GM18505 (cell line): ENCODE measurements around the gene CHD2.
A peak's percentile ranks its signal among the peaks of the same experiment; 100 is the strongest.
"Not testable (repeated sequence)": the region's sequence is repeated elsewhere in the genome, so short reads cannot be mapped to it uniquely, and the experiment has no call there.

ENCODE experiments used
- ATAC-seq: cut with Tn5 transposase; IDR thresholded peaks from one replicate; pipeline ENCODE4 v1.9.1; 2021; ENCODE audit not compliant: unreplicated experiment
- POLR2A ChIP-seq: IDR thresholded peaks from 4 replicates; pipeline ENCODE4 v1.6.1; 2011; ENCODE audit warnings: borderline replicate concordance; ENCODE audit not compliant: insufficient read depth, insufficient read length; ENCODE audit errors: extremely low read depth

CHD2 gene

GRCh38 chr15:93034512-93034911, 134.4 kb downstream of the CHD2 start:
- no peak for TF ChIP-seq POLR2A

GRCh38 chr15:93035092-93035915, 135.2 kb downstream of the CHD2 start:
- TF ChIP-seq POLR2A = no peak
- ATAC-seq = peak; percentile 16

More at GRCh38 chr15:93034512-93034911, 134.4 kb downstream of the CHD2 start:
- ATAC-seq = no peak

DNA sequence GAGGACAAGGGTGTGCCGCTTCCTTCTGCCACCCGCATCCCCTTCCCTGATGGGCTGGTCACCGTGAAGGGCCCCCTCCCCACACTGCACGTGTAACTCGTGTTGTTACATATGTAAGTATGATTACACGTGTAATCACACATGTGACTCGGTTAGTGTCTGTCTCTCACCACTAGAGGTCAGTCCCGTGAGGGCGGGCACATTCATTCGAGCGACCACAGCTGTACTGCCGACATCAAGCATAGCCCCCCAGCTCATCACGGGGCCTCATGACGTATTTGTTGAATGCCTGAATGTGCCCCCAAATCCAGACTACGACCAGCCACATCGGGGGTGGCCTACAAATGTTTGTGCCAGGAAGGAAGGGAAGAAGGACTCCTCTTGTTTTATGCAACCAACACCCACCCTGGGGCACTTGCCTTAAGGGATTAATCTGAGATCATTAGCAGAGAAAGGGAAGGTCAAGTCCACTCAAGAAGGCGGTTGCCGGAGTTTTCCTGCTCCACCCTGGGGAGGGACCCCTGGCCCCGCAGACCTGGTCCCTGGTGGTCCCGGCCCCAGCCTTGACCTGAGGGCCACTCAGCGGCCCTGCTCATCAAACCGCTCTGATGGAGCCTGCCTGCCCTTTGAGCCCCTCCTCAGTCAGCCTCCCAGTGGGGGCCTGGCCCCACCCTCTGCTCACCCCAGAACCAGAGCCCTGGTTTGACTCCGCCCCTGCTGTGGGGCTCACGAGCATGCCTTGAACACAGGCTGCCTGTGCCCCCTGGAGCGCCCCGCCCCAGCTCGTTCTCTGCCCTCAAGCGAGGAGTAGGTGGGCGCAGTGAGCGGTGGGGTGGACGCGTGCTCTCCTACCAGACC, 136.1 kb downstream of the CHD2 start:
- no peak for TF ChIP-seq POLR2A
- ATAC-seq = peak; percentile 76

DNA sequence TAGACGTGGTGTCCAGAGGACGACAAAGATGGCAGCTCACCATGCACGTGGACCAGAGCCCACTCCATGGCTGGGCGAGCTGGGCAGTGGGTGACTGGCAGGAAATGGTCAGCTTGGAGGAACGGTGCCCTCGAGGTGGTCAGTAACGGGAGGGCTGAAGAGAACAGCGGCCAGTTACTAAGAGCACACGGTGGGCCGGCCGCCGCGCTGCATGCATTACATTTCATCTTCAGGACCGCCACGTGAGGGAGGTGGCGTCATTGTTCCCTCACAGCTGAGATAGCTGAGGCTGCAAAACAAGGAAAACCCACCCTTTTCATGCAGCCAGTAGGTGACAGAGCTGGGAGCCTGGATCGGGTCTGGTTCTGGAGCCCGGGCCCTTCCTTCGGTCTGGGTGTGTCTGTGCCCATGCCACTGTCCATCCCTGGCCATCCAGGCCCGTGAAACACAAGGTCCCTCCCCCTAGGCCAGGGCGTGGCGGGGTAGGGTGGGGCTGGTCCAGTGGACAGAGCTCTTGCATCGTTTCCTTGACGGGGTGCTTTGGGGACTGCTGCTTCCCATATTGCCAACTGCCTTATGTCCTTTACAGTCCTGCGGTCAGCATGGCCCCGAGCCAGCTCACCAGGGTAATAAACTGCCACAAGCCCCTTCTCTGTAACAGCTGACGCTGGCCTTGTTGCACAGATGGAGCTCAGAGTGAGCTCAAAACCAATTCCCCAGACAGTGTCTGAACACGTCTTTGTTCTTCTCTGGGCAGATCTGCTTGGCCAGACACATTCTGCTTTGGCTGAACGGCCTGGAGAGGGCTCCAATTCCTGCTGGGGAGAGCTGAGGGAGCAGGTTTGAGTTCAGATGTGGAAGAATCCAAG, 137.1 kb downstream of the CHD2 start:
- ATAC-seq = no peak
- no peak for TF ChIP-seq POLR2A

GRCh38 chr15:93037820-93038705, 137.9 kb downstream of the CHD2 start:
- ATAC-seq = no peak
- no peak for TF ChIP-seq POLR2A

DNA sequence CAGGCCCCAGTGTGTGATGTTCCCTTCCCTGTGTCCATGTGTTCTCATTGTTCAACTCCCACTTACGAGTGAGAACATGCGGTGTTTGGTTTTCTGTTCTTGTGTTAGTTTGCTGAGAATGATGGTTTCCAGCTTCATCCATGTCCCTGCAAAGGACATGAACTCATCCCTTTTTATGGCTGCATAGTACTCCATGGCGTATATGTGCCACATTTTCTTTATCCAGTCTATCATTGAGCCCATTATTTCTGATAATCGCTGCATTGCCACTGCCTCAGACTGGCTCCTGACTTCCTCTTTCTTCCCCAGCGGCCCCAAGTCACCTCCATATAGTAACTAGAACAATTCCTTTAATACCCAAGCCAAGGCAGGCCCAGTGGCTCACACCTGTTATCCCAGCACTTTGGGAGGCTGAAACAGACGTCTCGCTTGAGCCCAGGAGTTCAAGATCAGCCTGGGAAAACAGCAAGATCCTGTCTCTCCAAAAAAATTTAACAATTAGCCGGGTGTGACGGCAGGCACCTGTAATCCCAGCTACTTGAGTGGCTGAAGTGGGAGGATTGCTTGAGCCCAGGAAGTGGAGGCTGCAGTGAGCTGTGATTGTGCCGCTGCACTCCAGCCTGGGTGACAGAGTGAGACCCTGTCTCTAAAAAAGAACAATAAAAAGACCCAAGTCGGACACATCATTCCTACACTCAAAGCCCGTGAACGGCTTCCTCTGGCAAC, 139.6 kb downstream of the CHD2 start:
- not testable (repeated sequence) for ATAC-seq

DNA sequence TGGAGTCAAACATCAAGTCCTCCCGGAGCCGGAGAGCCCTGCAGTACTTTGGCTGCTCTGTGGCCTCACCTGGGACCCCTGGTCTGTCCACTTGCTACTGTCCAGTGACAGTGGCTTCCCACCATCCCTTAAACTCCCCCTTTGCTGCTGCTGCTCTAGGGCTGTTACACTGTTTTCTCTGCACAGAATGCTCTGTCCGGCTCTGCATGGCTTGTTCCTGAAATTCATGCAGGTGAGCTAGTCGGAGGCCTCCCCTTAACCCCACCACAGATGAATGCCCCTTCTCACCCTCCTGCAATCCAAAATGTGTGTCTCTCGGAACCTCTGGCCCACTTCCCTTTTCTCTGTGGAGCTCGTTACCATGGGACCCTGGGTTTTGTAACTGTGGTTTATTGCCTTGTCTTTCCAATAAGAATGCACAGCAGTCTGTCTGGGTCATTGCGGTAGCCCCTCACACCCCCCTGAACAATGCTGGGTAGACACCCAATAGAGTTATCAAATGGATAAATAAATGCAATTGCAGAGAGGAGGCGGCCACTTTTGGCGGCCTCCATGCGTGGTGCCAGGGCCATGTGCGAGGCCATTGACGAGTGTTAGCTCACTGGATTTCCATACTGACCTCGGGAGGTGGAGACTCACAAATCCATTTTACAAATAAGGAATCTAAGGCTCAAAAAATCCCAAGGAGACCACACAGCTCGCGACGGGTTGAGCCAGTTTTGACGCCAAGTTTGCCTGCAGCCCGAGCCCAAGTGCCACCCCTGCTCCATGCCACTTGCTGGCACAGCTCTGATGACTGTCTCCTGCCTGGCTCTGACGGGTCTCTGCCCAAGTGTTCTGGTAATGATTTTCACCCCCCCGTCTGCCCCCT, 140.4 kb downstream of the CHD2 start:
- no peak for TF ChIP-seq POLR2A
- no peak for ATAC-seq

DNA sequence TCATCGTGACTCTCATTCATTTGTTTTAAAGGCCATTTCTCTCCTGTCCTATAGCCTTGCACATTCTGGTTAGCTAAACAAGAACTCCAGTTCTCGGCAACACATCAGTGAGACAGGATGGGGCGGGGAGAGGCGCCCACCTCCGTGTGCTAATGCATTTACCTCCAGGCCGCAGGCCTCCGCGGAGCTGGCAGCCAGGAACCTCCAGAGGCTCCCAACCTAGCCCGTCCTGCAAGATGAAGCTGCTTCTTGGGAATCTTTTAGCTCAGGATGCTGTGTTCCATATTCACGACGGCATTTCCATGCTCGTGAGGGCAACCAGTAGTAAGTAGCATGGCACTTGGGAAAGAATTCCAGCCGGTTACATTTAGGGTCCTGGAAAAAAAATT, 141.0 kb downstream of the CHD2 start:
- no peak for TF ChIP-seq POLR2A
- ATAC-seq = no peak

DNA sequence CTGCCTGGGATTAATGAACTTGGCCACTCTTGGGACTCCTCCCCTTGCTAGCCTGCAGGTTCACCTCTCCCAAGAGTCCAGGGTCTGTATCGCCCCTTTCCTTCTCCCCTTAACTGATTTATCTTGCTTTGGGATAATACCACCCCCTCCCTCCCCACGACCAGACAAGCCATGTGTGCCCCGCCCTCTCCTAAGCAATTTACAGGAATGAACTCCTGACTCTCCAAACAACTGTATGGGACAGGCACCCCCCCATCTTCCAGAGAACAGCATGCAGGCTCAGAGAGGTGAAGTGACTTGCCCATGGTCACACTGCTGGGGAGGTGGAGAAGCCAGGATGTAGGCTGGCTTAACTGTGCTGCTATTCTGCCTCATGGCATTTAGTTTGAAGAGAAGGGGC, 142.1 kb downstream of the CHD2 start:
- no peak for ATAC-seq
- TF ChIP-seq POLR2A = no peak

- no peak for ATAC-seq
- TF ChIP-seq POLR2A = no peak
Measured at GRCh38 chr15:93042691-93043378, 142.7 kb downstream of the CHD2 start.
